ENCODE data around the gene PUS7.

PUS7 gene

DNA sequence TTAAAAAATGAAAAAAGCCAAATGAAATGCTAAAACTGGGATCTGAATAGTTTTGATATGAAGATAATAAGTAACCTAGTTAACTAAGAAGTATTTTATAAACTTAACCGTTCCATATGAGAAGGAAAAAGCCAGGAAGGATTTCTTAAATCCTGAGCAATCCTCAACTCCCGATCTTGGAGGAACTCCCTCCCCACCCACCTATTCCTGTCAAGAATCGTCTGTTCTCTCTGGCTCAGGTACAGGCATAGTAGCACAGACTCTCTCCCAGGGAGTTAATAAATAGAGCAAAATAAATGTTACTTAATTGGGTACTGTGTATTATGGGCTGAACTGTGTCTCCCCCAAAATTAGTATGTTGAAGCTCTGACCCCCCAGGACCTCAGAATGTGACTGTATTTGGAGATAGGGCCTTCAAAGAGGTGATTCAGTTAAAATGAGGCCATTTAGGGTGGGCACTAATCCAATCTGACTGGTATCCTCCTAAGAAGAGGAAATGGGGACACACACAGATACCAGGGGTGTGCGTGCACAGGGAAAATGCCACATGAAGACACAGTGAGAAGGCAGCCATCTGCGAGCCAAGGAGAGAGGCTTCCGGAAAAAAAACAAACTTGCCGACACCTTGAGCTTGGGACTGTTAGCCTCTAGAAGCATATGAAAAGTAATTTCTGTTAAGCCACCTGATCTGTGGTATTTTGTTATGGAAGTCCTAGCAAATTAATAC lies 28.7 kb downstream of the PUS7 start:
- TF ChIP-seq, protein P1, sequence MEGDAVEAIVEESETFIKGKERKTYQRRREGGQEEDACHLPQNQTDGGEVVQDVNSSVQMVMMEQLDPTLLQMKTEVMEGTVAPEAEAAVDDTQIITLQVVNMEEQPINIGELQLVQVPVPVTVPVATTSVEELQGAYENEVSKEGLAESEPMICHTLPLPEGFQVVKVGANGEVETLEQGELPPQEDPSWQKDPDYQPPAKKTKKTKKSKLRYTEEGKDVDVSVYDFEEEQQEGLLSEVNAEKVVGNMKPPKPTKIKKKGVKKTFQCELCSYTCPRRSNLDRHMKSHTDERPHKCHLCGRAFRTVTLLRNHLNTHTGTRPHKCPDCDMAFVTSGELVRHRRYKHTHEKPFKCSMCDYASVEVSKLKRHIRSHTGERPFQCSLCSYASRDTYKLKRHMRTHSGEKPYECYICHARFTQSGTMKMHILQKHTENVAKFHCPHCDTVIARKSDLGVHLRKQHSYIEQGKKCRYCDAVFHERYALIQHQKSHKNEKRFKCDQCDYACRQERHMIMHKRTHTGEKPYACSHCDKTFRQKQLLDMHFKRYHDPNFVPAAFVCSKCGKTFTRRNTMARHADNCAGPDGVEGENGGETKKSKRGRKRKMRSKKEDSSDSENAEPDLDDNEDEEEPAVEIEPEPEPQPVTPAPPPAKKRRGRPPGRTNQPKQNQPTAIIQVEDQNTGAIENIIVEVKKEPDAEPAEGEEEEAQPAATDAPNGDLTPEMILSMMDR (IDR thresholded peaks at IDR 0.05; ENCODE audit: insufficient read depth, missing control alignments): no peak
- FAIRE-seq (no peak), DNase-seq (ENCODE audit: insufficient read length, low spot score) (no peak)

DNA sequence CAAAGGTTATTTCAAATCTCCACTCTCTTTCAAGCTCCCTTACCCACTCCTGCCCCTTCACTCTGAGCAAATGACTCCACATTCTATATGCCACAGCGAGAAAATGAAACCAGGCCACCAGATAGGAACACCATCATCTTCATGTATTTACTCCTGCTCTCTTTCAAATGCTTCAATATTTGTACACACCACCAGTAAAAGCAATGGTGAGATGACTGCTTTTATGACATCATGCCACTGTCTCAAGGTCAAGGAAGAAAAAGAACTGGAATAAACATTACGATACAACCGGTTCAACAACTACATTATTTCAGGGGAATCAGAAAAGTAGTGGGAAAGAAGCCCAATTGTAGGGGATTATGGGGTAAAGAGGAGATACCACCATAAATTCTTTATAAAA lies 32.7 kb downstream of the PUS7 start:
- TF ChIP-seq, protein P1 (IDR thresholded peaks at IDR 0.05; ENCODE audit: insufficient read depth, missing control alignments): no peak
- no peak for DNase-seq (ENCODE audit: insufficient read length, low spot score)
- FAIRE-seq: no peak

DNA sequence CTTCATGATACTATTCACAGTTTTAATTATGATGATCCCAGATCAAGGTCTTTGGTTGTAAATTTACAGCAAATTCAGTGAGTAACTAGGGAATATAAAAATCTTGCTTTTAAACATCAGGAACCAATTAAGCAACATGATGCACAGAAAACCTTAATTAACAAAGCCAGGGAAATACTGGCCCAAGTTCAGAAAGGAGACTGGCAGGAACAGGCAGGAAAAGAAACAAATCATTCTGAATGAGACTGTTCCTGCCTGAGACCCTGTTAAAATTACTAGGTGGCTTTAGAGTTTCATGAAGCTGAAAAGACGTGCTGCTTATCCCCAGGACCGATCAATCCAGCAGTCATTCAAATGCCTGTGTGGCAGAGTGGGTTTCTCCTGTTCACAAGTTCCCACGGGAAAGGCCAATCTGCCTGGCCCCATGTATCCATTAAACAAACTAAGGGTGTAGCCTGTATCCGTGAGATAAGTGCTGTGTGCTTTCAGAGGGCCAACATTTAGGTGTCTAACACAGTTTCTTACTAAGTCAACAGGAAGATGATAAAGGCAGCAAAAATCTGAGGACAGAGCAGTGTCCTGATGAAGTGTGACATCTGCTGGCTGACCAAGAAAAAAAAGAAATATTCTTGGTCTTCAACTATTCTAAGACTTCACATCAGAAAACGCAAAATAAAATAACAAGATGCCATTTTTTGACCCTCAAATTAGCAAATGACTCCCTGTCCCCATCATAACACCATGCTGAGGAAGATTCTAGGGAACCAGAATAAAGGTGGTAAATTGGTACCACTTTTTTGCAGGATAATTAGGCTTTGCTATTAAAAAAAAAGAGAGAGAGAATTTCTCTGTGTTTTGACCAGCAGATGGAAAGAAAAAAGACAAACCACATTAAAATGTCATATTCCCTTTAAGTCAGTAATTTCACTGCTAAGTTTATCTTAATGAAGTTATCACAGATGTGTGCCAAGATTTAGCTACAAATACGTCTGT lies 34.2 kb downstream of the PUS7 start:
- DNase-seq (ENCODE audit: insufficient read length, low spot score): no peak
- TF ChIP-seq, protein P1 (IDR thresholded peaks at IDR 0.05; ENCODE audit: insufficient read depth, missing control alignments): peak; percentile 31
- FAIRE-seq: no peak

DNA sequence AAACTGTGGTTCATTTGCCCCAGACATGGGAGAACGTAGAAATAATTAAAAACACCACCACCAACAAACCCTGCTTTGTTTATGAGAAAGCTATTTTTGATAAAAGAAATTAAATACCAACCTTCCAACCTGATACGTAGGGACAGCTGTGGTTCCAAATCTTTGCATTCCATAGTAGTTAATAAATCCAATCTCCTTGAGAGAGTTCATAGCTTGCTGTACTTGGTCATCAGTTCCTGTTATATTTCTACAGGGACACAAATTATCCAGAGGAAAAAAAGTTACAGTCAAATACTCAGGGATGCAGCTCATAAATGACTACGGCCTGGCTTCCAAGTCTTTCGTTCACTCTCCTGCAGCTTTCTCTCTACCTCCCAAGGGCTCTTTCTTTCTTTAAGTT lies 41.1 kb downstream of the PUS7 start:
- TF ChIP-seq, protein P1 (IDR thresholded peaks at IDR 0.05; ENCODE audit: insufficient read depth, missing control alignments): no peak
- DNase-seq (ENCODE audit: insufficient read length, low spot score) (no peak), FAIRE-seq (no peak)

DNA sequence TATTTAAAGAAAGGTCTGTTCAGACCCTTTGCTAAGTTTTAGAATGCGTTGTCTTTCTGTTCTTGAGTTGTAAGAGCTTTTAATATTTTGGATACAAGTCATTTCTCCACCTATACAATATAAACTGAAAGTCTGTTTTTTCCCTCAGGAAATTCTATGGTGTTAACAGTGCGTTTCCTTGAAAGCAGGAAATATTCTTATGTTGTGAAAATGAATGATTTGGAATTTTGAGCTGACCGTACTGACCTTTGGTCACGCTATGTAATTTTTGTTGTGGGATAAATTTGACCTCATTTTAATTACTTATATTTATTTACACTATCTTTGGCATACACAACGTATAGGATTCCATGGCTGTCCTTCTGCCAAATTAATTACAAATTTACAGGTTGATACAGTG lies 43.5 kb downstream of the PUS7 start:
- FAIRE-seq: no peak
- TF ChIP-seq, protein P1 (IDR thresholded peaks at IDR 0.05; ENCODE audit: insufficient read depth, missing control alignments): no peak
- no peak for DNase-seq (ENCODE audit: insufficient read length, low spot score)

DNA sequence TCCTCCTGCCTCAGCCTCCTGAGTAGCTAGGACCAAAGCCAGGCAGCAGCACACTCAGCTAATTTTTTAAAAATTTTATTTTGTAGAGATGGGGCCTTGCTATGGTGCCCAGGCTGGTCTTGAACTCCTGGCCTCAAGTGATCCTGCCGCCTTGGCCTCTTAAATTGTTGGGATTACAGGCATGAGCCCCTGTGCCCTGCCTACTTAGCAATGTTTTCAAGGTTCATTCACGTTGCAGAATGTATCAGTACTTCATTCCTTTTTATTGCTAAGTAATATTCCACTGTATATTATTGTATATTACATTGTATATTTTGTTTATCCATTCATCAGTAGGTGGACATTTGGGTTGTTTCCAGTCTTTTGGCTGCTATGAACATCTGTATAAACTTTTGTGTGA lies 44.2 kb downstream of the PUS7 start:
- DNase-seq (ENCODE audit: insufficient read length, low spot score) (no peak), FAIRE-seq (no peak)
- TF ChIP-seq, protein P1 (IDR thresholded peaks at IDR 0.05; ENCODE audit: insufficient read depth, missing control alignments): no peak
